NCI-H2196 treated with DMSO at 0.1 percent for 48 hours (cell line): ENCODE measurements around the gene CA10.

Experiments
- DNase-seq: peaks from one replicate; lab custom pipeline; 2025; ENCODE audit not compliant: unreplicated experiment; lab: John Stamatoyannopoulos, UW

Gene CA10

DNA sequence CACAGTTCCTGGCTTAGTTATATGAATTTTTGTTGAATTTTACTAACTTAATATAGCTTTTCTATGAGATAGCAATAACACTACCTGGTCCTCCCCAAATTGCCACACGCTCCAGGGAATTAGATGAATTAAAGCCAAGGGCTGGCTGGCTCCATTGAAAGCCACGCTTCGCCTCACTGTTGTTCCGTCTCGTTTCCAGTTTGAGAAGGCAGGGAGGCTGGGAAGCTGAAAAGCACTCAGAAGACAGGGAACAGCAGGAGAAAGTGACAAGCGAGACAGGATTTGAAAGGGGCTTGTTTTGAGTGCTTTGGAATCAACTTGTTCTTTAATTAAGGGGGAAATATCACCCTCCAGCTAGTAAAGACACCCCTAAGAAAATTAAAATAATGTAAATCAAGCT lies 425.3 kb downstream of the CA10 start:
- no peak for DNase-seq

- DNase-seq, result no peak
Measured at GRCh38 chr17:51731941-51732722, 426.4 kb downstream of the CA10 start.

GRCh38 chr17:51730303-51731050 lies 428.0 kb downstream of the CA10 start:
- DNase-seq, result no peak

GRCh38 chr17:51725185-51725584 lies 433.3 kb downstream of the CA10 start:
- no peak for DNase-seq

DNA sequence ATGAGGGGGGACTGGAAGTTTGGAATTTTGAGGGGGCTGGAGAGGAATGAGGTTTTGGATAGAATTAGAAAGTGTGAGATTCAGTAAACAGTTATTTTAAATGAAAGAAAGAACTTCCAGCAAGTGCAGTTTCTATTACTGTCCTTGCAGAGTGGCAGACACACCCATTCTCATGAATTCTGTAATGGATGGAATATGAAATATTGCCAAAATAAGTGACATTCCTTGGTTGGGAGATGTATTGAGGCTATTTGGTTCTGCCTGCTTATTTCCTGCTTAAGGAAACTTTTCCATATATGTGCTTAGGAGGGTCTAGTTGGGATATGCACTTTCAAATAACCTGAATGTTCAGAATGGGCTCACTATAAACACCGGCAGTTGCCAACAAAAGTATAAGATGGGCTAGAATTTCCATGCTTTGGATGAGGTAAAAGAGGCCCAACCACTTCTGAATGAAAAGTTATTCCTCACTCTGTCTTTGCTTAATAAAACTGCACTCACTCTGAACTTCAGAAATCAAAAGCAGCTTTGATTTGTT lies 434.4 kb downstream of the CA10 start:
- DNase-seq, result no peak

- no peak for DNase-seq
Measured at GRCh38 chr17:51722994-51723393, 435.5 kb downstream of the CA10 start.

- no peak for DNase-seq
Measured at GRCh38 chr17:51721730-51722129, 436.8 kb downstream of the CA10 start.

GRCh38 chr17:51720439-51720838 lies 438.1 kb downstream of the CA10 start:
- no peak for DNase-seq

DNA sequence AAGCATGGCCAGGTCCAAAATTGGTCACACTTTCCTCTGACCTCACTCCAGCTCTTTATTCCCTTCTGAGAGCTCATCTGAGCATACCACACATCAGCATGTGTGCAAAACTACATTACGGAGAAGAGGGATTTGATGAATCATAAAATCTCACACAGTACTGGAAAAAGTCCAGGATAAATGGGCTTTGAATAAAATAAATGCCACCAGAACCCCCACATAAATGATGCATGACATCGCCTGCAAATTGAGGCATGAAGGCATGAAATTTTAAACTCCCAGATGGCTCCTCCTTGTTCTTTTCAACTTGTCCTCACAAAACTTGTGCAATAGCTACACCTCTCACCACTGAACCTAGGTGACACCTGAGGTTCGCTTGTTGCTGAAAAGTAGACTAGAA lies 439.5 kb downstream of the CA10 start:
- no peak for DNase-seq

DNA sequence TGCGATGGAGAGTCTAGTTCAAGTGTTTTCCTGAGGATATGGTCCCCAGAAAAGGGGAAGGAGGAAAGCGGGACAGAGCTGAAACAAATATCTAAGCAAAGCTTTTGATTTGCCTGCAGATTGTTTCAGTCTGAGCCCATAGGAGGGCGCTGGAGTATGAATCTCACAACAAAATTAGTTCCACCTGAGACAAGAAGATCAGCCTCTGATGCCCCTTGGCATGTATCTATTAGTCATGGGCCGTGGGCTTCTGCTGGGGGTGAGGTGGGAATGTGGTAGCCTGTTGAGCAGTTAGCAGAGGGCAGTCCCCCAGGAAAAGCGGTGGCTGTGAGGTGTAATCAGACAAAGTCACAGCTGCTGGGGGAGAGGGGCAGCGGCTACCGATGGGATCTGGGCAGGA lies 446.9 kb downstream of the CA10 start:
- DNase-seq, result no peak

GRCh38 chr17:51710634-51710979 lies 447.9 kb downstream of the CA10 start:
- no peak for DNase-seq

- DNase-seq, result no peak
Measured at GRCh38 chr17:51709694-51710633, 448.6 kb downstream of the CA10 start.

GRCh38 chr17:51707216-51707615 lies 451.3 kb downstream of the CA10 start:
- DNase-seq, result no peak

- no peak for DNase-seq
Measured at GRCh38 chr17:51706093-51706492, 452.4 kb downstream of the CA10 start.

DNA sequence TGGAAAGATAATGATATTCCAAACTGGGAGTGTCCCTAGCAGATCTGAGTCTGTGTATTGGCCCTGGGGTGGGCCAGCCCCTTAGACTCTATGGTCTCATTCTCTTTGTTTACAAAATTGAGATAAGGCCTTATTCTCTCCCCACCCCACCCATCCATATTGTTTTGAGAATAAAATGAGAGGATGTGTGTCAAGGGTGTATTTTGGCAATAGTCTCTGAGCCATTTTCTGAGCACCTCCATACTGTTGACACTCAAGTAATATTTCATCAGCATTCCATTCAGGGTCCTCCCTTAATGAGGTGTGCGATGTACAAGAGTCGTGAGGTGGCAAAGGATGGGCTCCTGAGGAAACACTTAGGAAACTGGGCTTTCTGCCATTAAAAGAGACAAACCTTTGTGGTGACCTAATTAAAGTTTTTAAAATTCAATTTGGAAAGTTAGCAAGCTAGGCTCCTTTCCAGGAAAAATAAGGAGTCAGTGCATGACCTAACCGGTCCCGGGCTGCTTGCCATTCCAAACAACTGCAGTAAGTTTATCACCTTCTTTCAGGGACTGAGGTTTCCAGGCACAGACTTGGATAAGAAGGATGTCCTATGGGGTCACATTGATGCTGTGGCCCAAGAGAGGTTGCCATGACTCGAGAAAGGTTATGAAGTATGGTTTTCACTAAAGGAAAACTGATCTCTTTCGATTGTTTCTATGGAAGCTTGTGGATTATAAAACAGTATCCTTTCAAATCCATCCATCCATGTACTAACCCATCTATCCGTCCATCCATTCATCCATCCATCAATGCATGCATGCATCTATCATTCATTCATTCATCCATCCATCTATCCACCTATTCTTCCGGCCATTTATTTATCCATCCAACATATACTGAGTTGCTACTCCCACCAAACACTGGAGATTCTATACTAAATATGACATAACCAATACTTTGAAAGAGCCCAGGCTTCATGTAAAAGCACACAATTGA lies 454.9 kb downstream of the CA10 start:
- DNase-seq, result no peak

- DNase-seq, result no peak
Measured at GRCh38 chr17:51702963-51703360, 455.6 kb downstream of the CA10 start.

- no peak for DNase-seq
Measured at GRCh38 chr17:51701501-51701900, 457.0 kb downstream of the CA10 start.

DNA sequence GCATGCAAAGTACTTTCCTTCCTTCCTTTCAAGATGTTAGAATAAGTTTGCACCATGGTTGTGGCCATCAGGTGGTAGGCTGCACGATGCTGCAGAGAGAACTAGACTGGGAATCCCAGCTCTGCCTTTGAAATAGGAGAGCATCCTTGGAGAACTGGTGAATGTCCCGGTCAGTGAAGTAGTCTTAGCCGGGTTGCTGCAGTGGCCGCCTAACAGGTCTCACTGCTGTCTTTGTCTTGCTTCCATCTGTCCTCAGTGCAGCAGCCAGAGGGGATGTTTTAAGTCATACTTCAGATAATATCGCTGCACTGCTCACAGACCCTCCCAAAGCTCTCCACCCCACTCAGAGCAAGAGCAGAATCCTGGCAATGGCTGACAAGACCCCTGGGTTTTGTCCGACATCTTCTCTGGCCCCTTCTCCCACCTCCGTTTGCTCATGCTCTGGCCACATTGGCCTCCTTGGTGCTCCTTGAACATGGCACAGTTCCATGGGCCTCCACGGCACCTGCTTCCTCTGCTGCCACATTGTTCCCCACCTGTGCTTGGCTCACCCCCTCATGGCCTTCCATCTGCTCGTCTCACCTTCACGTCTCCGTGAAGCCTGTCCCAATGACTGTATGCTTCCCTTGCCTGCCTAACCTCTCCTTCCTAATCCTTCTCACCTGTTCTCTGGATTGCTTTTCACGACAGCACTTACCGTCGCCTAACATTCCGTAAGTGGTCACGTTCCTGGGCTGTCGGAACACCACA lies 458.3 kb downstream of the CA10 start:
- no peak for DNase-seq

DNA sequence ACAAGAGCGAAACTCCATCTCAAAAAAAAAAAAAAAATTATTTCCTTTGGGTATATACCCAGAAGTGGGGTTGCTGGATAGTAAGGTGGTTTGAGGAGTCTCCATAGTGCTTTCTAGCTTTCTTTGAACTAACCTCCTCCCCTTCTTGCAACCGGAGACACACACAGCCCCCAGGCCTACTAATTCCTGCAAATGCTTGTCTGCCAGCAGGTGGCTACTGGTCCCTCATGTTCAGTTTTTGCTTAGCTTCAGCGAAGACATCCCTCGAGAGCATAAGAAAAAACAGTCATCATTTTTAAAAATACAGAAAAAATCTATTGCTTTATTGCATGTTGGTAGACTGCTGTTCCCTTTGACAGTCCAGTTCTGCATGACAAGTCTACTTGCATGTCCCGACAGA lies 459.2 kb downstream of the CA10 start:
- no peak for DNase-seq
